K562 (cell line): ENCODE data around the gene ME3. TPM values are rescaled to one million over a fixed set of nuclear protein-coding genes. Genes with fewer than 3 reads are reported as not detected.
A peak's percentile ranks its signal among the peaks of the same experiment; 100 is the strongest.

Source experiments
- ARID2 ChIP-seq: fragments of 450-650 bp; IDR thresholded peaks from 2 replicates; pipeline ENCODE4 v1.6.1; 2017; ENCODE audit warnings: antibody characterized with exemption, mild to moderate bottlenecking
- SETDB1 ChIP-seq: IDR thresholded peaks from one replicate; pipeline ENCODE4 v1.6.1; 2012; ENCODE audit warnings: low read length, control low read depth, inconsistent platforms
- SRF ChIP-seq, 2 experiments: fragments of 250-450, 450-650 bp in 1 of 2; sonication (Bioruptor Pico) in 1 of 2; sonication (generic) in 1 of 2; formaldehyde crosslinking; IDR thresholded peaks; 2 replicates each; pipeline versions ENCODE4 v1.5.0 to v1.5.1; 2020 to 2022; ENCODE audit warnings: mild to moderate bottlenecking in 1 of 2, missing genetic modification reagents in 1 of 2
- ZNF274 ChIP-seq: IDR thresholded peaks from 2 replicates; pipeline ENCODE4 v1.6.1; 2011; ENCODE audit warnings: low read depth, mild to moderate bottlenecking, low read length, moderate library complexity, borderline replicate concordance
- ZNF436 ChIP-seq: fragments of 250-450, 450-650 bp; sonication (Bioruptor Pico); formaldehyde crosslinking; IDR thresholded peaks from 2 replicates; pipeline ENCODE4 v1.7.0; 2020; ENCODE audit warnings: mild to moderate bottlenecking
- ZNF589 ChIP-seq: fragments of 200-800 bp; sonication (Bioruptor generic); IDR thresholded peaks from 2 replicates; pipeline ENCODE4 v1.6.1; 2016; ENCODE audit warnings: low read depth, missing genetic modification characterization, missing compliant biosample characterization
- polyA plus RNA-seq, 8 experiments: library from polyadenylated mRNA; depleted of rRNA in 4 of 8; stranded (reverse) in 5 of 8; unstranded in 3 of 8; fragments of >200 nt; fragmentation: Nextera tagmentation in 2 of 8; fragmentation: Illumina TruSeq in 1 of 8; extraction: Ambion mirVana in 2 of 8; extraction: Trizol in 1 of 8; gene quantifications; 2 replicates each; pipeline versions ENCODE4 v1.2.1 to v1.2.3, GENCODE V29; 2011 to 2014; ENCODE audit warnings: inconsistent platforms in 1 of 8, missing spikeins in 1 of 8
- total RNA-seq, 7 experiments: library from RNA; depleted of rRNA in 6 of 7; stranded (reverse); fragments of >200 nt in 6 of 7; fragmentation: Illumina TruSeq in 2 of 7; extraction: Trizol in 2 of 7; gene quantifications; 2 replicates each; pipeline versions ENCODE4 v1.2.1 to v1.2.3, GENCODE V29; 2011 to 2021; ENCODE audit warnings: low replicate concordance in 1 of 7
- TF ChIP-seq, protein P1 (sequence below), 2 experiments: fragments of 450-650 bp; formaldehyde crosslinking in 1 of 2; IDR thresholded peaks; 2 replicates each; pipeline versions ENCODE4 v1.4.0 to v1.6.1; 2014 to 2020; ENCODE audit warnings: mild to moderate bottlenecking in 2 of 2, borderline replicate concordance in 1 of 2, low read depth in 1 of 2
- TF ChIP-seq, protein P2 (sequence below): sonication (generic); formaldehyde crosslinking; IDR thresholded peaks from 2 replicates; pipeline ENCODE4 v1.8.1; 2023; ENCODE audit warnings: mild to moderate bottlenecking, missing genetic modification reagents
- TF ChIP-seq, protein P3 (sequence below): sonication (generic); formaldehyde crosslinking; IDR thresholded peaks from 2 replicates; pipeline ENCODE4 v1.9.0; 2022; ENCODE audit warnings: mild to moderate bottlenecking, missing genetic modification reagents
- TF ChIP-seq, protein P4 (sequence below): fragments of 250-450 bp; sonication (Bioruptor Pico); IDR thresholded peaks from 2 replicates; pipeline ENCODE4 v1.4.0; 2020; ENCODE audit warnings: mild to moderate bottlenecking, moderate library complexity
- TF ChIP-seq, protein P5 (sequence below): fragments of 450-650 bp; formaldehyde crosslinking; IDR thresholded peaks from 2 replicates; pipeline ENCODE4 v1.4.0; 2020; ENCODE audit warnings: mild to moderate bottlenecking, moderate library complexity

Gene ME3
- total and polyA plus RNA-seq, 9 of the 15 experiments (the other 6 are each of a cell fraction or from before 2014, with no cell fraction given), result not detected

GRCh38 chr11:86519064-86519911, 153.1 kb downstream of the ME3 start (continued):
- TF ChIP-seq, protein P1, sequence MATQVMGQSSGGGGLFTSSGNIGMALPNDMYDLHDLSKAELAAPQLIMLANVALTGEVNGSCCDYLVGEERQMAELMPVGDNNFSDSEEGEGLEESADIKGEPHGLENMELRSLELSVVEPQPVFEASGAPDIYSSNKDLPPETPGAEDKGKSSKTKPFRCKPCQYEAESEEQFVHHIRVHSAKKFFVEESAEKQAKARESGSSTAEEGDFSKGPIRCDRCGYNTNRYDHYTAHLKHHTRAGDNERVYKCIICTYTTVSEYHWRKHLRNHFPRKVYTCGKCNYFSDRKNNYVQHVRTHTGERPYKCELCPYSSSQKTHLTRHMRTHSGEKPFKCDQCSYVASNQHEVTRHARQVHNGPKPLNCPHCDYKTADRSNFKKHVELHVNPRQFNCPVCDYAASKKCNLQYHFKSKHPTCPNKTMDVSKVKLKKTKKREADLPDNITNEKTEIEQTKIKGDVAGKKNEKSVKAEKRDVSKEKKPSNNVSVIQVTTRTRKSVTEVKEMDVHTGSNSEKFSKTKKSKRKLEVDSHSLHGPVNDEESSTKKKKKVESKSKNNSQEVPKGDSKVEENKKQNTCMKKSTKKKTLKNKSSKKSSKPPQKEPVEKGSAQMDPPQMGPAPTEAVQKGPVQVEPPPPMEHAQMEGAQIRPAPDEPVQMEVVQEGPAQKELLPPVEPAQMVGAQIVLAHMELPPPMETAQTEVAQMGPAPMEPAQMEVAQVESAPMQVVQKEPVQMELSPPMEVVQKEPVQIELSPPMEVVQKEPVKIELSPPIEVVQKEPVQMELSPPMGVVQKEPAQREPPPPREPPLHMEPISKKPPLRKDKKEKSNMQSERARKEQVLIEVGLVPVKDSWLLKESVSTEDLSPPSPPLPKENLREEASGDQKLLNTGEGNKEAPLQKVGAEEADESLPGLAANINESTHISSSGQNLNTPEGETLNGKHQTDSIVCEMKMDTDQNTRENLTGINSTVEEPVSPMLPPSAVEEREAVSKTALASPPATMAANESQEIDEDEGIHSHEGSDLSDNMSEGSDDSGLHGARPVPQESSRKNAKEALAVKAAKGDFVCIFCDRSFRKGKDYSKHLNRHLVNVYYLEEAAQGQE (IDR thresholded peaks at IDR 0.05; ENCODE audit: borderline replicate concordance), result peak; percentile 6; the same call in 1 of the 2 replicates
- TF ChIP-seq, protein P1 (CRISPR knock-in tag; IDR thresholded peaks at IDR 0.05; ENCODE audit: low read depth), result no peak
- TF ChIP-seq, protein P2, sequence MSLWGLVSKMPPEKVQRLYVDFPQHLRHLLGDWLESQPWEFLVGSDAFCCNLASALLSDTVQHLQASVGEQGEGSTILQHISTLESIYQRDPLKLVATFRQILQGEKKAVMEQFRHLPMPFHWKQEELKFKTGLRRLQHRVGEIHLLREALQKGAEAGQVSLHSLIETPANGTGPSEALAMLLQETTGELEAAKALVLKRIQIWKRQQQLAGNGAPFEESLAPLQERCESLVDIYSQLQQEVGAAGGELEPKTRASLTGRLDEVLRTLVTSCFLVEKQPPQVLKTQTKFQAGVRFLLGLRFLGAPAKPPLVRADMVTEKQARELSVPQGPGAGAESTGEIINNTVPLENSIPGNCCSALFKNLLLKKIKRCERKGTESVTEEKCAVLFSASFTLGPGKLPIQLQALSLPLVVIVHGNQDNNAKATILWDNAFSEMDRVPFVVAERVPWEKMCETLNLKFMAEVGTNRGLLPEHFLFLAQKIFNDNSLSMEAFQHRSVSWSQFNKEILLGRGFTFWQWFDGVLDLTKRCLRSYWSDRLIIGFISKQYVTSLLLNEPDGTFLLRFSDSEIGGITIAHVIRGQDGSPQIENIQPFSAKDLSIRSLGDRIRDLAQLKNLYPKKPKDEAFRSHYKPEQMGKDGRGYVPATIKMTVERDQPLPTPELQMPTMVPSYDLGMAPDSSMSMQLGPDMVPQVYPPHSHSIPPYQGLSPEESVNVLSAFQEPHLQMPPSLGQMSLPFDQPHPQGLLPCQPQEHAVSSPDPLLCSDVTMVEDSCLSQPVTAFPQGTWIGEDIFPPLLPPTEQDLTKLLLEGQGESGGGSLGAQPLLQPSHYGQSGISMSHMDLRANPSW (CRISPR knock-in tag), result no peak
- TF ChIP-seq ZNF274 (no peak), ZNF589 (CRISPR knock-in tag) (no peak), ZNF436 (CRISPR knock-in tag) (no peak), SRF (CRISPR knock-in tag; IDR thresholded peaks at IDR 0.05) (peak in 1 of 2 experiments; percentile 65; a peak in 2 of 4 replicates), ARID2 (no peak; the same call in 1 of the 2 replicates), SETDB1 (no peak)
- TF ChIP-seq, protein P3, sequence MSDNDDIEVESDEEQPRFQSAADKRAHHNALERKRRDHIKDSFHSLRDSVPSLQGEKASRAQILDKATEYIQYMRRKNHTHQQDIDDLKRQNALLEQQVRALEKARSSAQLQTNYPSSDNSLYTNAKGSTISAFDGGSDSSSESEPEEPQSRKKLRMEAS (CRISPR knock-in tag), result no peak
- TF ChIP-seq, protein P4, sequence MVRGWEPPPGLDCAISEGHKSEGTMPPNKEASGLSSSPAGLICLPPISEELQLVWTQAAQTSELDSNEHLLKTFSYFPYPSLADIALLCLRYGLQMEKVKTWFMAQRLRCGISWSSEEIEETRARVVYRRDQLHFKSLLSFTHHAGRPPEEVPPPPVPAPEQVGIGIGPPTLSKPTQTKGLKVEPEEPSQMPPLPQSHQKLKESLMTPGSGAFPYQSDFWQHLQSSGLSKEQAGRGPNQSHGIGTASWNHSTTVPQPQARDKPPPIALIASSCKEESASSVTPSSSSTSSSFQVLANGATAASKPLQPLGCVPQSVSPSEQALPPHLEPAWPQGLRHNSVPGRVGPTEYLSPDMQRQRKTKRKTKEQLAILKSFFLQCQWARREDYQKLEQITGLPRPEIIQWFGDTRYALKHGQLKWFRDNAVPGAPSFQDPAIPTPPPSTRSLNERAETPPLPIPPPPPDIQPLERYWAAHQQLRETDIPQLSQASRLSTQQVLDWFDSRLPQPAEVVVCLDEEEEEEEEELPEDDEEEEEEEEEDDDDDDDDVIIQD (CRISPR knock-in tag), result no peak
- TF ChIP-seq, protein P5, sequence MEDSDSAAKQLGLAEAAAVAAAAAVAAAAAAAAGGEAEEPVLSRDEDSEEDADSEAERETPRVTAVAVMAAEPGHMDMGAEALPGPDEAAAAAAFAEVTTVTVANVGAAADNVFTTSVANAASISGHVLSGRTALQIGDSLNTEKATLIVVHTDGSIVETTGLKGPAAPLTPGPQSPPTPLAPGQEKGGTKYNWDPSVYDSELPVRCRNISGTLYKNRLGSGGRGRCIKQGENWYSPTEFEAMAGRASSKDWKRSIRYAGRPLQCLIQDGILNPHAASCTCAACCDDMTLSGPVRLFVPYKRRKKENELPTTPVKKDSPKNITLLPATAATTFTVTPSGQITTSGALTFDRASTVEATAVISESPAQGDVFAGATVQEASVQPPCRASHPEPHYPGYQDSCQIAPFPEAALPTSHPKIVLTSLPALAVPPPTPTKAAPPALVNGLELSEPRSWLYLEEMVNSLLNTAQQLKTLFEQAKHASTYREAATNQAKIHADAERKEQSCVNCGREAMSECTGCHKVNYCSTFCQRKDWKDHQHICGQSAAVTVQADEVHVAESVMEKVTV (CRISPR knock-in tag), result no peak
